GM19099 (cell line): ENCODE measurements around the gene GDPD5.

Source experiments
- POLR2A ChIP-seq: IDR thresholded peaks from 3 replicates; pipeline ENCODE4 v1.6.1; 2011; ENCODE audit warnings: low read depth; ENCODE audit not compliant: insufficient read length; ENCODE audit errors: extremely low read depth

Gene GDPD5

DNA sequence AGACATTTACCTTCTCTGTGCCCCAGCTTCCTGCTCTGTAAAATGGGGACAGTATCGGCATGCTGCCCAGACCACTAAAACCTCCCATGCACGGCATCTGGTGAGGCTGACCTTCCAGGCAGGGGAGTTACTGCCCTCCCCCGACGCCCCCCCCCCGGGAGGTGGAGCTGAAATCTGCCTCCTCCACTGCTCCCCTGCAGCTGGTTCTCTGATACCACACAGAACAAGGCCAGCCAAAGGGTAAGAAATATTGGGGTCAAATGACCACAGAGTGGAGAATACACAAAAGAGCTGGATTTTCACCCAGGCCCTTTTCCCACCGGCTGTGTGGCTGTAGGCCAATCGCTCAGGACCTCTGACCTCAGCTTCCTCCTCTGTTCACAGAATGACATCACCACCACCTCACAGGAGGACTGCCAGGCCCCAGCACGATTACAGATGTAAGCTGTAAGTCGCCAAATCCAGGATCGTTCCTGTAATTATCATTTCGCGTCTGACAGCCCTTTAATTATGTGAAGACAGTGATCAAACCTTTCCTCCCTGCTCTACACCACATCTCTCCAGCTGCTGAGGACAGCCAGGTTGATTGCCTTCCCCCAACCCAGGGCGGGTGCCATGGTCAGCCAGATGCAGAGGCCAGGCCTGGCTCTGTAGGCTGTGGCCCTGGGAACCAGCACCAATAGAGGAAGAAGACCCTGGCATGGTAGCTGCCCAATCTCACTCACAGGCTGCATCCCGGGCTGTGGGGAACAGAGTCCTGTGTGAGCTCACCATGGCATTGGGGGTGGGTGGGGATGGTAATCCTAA lies 57.0 kb downstream of the GDPD5 start:
- no peak for TF ChIP-seq POLR2A

DNA sequence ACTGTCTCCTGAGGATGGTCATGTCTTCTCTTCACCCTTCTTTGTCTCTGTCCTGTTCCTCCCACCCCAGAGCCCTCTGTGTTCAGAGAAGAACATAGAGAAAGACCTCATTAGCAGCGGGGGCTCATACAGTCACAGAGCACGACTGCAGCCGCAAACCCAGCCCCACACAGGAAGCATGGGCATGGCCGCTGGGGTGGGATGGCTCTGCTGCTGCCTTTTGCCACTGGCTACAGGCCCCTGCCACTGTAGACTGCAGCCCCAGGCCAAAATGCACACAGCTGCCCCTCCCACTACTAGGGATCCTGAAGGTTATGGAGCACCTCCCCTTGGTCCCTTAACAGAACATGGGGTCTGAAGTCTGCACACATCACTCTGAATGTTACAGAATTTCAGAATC lies 57.9 kb downstream of the GDPD5 start:
- TF ChIP-seq POLR2A, result no peak

DNA sequence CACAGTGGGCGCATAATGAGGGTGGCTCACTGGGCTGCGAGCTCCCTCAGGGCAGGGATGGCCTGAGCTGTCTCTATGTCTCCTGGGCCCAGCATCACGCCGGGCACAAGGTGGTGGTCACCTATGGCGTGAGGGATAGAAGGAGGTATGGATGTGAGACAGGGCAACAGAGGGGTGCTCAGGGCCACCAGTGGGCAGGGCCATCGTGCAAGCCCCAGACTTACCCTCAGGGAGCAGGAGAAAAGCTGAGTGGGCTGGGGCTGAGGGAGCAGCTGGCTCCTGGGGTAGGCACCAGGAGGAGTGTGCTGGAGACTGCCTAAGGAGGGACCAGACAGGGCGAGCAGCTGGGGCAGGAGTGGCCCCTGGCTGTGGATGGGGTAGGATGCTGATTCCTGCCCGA lies 58.4 kb downstream of the GDPD5 start:
- no peak for TF ChIP-seq POLR2A

DNA sequence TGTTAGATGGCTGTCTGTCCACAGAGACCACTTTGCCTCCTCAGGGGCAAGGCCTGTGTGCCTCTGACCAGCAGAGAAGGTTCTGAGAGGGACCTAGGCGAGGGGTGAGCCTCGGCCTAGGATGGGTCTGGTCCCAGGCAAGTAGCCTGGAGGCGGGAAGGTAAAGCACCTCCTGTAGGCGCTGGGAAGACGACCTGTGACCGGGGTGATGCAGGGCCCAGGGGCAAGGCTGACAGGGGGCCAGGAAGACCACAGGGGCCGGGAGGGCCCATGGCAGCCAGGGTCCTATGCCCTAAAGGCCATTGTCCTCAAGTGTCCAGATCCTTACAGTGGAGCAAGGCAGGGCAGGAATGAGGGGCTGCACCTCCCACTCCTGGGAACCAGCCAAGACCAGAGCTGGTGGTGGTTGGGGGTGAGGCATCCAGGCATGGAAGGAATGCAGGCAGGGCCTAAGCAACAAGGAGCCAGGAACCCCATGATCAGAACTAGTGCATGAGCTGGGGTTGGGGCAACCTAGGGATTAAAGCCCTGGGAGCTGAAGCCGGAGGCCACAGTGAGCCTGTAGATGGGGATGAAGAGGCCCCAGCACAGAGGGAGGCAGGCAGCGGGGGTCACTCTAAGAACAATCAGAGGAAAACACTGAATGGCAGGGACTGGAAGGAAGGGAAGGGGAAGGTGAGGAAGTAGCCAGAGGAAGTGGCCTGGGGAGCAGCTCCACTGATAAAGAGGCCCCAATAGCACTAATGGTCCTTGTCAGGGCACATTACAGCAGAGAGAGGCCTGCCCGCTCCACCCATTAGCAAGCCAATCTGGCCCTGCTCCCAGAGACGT lies 59.8 kb downstream of the GDPD5 start:
- TF ChIP-seq POLR2A, result no peak

GRCh38 chr11:75463106-75463774 lies 62.5 kb downstream of the GDPD5 start:
- no peak for TF ChIP-seq POLR2A

DNA sequence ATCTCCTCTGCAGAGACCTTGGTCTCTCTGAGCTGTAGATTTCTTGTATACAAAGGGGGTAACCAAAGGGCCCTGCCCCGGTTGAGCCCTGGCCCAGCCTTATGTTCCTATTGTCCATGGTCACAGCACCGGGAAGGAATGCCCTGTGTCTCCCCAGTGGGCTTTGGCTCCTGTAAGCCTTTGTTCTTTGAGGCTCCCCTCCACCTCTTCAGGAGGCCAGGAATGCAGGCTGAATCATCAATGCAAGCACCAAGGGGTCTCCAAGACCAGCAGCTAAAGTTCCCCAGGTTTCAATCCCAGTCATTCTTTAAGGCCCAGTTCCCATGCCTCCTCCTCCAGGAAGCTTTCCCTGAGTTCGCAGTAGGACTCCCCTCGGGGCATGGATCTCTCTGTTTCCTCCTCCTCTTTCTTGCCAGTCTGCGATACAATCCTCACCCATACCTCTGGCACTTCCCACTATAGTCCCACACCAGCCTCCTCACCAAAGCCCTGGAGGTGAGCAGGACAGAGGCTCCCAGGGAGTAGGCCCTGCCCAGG lies 63.6 kb downstream of the GDPD5 start:
- no peak for TF ChIP-seq POLR2A

GRCh38 chr11:75461151-75461550 lies 64.6 kb downstream of the GDPD5 start:
- TF ChIP-seq POLR2A, result no peak

GRCh38 chr11:75456596-75457183 lies 69.1 kb downstream of the GDPD5 start:
- TF ChIP-seq POLR2A, result no peak

- TF ChIP-seq POLR2A, result no peak
Observed at GRCh38 chr11:75454987-75455386, 70.8 kb downstream of the GDPD5 start.

- TF ChIP-seq POLR2A, result no peak
Observed at GRCh38 chr11:75453916-75454655, 71.7 kb downstream of the GDPD5 start.

- no peak for TF ChIP-seq POLR2A
Observed at GRCh38 chr11:75450826-75451821, 74.6 kb downstream of the GDPD5 start.

DNA sequence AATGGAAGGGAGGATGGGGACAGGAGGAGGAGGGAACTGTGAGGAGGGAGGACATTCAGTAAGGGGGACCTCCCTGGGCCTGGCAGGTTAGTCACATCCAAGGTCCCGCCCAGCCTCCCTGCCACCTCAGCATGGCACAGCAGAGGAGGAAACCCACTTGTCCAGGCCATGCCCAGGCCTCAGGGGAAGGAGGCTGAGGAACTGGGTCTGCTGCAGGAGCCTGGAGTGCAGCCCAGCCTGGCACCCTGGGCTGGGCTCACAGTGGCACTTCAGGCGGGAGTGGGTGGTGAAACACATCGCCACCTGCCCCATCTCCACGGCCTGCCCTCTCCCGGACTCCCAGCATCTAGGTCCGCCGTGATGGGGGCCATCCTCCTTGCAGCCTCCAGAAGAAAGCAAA lies 75.5 kb downstream of the GDPD5 start:
- TF ChIP-seq POLR2A, result no peak

GRCh38 chr11:75449776-75450175 lies 76.0 kb downstream of the GDPD5 start:
- TF ChIP-seq POLR2A, result no peak

- TF ChIP-seq POLR2A, result no peak
Observed at GRCh38 chr11:75449271-75449670, 76.5 kb downstream of the GDPD5 start.

GRCh38 chr11:75447415-75447814 lies 78.3 kb downstream of the GDPD5 start:
- TF ChIP-seq POLR2A, result no peak
